GM18861 (cell line): ENCODE measurements around the gene PRDM16.
"Not testable (repeated sequence)": the region's sequence is repeated elsewhere in the genome, so short reads cannot be mapped to it uniquely, and the experiment has no call there.

Experiments
- ATAC-seq: cut with Tn5 transposase; IDR thresholded peaks from one replicate; pipeline ENCODE4 v1.9.1; 2021; ENCODE audit not compliant: unreplicated experiment

The PRDM16 gene

DNA sequence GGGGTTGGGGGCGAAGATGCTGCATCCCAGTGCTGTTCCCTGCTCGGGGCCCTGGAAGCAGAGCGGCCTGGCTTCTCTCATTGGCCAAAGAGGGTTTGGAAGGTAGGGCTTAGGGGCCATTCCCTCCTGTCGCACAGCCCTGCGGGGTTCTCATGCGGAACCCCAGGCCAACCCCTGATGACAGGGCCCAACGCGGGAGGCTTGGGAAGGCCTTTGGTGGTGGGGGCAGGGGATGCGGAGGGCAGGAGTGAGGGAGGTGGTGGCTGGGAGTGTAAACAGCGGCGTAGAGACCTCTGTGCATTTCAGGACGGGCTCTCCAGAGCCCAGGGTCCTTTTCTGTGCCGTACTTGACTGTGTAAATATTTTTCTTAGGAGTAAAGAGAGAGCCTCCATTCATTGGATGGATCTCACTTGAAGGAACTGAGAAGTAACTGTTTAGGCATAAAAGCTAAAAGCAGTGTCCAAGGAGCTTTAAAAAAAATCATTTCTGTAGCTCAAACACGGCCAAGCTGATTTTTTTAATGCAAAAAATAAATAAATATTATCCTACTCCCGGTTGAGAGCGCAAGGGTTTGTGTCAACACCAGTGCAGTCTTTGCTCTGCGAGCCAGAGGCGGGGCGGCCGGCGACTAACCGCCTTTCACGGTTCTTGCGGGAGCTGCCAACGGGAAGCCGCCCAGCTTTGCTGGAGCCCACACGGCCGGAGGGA is 169.1 kb downstream of the PRDM16 start:
- no peak for ATAC-seq

DNA sequence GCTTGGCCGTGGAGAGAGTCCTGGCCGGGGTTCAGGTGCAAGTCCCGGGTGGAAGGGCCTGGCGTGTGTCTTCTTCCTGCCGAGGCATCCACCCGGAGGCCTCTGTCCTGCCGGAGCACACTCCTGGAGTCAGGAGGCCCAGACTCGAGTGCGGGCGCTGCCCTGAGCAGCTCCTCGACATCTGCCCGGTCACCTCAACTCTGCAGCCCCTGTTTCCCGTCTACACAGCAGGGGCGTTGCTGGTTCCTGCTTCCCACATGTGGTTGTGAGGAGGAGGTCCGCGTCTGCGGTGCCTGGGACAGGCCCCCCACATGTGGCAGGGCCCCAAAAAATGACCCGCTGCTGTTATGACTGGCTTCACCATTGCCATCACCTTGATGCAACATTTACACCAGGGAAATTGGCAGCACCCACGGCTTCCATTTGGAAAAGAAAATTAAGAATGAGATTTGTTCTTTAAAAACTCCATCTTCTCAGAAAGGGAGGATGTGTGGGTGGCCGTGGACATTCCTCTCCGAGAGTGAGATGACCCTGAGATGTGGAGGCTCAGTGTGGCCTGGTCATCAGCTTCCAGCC is 169.8 kb downstream of the PRDM16 start:
- ATAC-seq: no peak

DNA sequence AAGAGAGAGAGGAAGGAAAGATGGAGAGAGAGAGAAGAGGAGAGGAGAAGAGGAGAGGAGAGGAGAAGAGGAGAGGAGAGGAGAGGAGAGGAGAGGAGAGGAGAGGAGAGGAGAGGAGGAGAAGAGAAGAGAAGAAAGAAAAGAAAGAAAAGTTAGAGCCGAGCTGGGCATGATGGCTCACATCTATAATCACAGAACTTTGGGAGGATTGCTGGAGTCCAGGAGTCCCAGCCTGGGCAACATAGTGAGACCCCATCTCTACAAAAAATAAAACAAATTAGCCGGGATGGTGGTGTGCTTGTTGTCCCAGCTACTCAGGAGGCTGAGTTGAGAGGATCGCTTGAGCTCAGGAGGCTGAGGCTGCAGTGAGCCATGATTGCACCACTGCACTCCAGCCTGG is 171.0 kb downstream of the PRDM16 start:
- not testable (repeated sequence) for ATAC-seq

DNA sequence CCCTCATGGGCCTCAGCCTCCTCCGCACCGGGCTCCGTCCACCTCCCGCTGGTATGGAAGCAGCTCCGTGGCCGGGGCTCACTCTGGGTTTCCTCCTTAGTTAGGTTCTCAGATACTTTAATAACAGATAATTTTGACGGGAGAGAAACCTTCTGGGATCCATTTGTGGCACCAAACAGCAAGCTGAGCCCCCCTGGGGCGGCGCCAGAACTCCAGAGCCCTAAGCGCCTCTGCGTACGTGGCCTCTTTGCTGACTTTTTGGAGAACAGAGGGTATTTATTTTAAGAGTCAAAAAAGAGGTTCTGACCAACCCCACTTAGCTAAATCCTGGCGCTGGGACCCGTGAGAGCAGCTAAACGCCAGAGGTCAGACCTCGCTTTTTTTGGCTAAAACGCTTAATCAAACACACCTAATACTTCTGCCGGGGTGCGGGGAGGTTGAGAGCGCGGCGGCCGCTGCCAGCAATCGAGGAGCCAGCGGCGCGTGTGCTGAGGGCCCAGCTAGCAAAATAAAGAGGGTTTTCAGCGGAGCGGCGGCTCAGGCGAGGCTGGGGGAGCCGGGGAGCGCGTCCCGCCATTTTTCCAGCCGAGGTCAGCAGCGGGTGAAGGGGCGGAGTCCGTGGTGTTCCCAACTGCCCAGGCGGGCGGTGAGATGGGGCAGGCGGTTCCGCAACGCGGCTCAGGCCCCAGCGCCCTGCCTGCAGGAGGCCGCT is 171.7 kb downstream of the PRDM16 start:
- ATAC-seq: no peak

DNA sequence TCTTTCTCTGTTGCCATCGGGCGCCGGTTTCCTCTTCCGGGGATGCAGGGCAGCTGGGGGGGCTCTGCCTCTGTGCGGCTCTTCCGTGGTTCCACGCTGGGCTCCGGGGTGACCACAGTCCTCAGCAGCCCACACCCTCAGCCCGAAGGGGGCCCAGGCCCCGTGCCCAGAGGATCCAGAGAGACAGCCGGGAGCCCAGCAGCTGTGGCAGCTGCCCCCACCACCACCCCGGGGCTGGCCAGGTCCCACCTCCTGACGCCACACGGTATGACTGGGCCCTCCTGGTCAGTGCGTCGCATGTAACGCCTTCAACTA is 172.2 kb downstream of the PRDM16 start:
- no peak for ATAC-seq

DNA sequence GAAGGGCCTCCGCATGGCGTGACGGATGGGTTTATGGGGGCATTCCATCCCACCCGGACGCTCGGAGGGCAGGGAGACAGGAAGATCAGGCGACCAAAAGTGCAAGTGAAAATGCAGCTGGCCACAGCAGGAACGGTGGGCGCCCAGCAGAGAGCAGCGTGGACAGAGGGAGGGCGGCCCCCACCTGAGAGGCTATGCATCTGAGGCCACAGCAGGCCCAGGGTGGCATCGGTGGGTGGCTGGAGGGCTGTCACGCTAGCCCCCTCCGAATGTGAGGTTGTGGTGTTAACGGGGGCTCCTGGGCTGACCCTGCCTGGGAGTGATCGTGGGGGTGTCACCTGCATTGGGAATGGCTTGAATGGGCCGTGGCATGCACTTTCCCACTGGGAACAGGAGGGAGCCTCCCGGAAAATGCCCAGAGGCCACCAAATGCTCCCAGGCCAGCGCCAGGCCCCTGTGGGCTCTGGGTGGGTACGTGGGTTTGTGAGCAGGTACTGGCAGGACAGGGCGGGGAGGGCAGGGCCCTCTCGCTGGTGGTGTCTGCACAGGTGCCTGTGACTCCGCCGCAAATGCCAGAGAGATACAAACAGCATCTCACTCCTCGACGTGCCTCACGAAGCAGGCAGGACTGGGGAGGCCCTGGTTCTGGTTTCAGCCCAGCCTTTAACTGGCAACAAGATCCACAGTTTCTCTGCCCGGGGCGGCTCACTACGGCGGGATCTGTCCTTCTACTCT is 172.8 kb downstream of the PRDM16 start:
- ATAC-seq: no peak

DNA sequence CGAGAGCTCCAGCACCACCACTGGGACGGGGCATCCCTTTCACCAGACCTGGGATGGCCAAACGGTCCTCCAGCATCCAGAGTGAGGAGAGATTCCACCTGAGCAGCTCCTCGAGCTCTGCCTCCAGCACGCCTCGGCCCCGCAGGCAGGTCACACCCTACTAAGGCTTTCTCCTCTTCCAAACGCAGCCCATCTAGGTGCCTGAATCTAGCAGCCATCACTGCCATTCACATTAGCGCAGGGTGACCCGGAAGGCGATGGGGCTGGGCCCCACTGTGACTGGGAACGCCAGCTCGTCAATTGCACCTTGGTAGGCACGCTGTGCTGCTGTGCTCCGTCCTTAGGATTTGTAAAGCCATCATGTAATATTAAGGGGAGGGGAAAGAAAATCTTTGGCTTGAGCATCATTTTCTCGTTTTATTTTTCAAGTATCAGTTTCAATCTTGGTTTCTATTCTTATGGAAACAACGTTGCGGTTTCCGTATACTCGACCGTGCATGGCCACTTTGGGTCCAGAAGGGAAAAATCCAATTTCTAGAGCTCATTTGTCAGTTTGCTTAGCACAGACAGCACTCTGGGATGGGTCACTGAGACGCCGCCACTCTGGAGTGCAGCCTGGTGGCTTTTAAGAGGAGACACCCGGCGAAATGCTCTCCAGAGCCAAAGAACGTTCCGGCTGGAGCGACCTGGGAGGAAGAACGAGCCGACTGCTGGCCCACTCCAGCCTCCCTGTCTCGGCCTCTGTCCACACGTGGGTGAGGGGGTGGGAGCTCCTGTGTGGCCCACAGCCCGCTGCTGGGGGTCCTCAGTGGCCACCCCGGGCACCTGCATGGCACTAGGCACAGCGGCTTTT is 173.6 kb downstream of the PRDM16 start:
- no peak for ATAC-seq

DNA sequence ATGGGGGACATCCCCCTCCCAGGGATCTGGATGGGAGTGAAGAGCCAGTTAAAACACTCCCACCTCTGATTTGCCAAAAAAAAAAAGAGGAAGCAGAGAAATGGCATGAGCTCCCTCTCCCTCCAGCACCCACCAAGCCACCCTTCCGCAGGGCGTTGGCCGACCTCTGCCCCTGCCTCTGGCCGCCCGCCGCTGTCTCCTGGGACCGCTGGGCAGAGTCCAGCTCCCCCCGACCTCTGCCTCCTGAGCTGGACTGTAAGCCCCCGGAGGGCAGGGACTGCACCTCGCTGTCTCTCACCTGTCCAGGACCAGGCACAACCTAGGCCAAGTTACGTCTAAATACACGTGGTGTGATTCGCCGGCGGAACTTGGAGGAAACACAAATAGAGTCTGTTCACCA is 174.3 kb downstream of the PRDM16 start:
- no peak for ATAC-seq

DNA sequence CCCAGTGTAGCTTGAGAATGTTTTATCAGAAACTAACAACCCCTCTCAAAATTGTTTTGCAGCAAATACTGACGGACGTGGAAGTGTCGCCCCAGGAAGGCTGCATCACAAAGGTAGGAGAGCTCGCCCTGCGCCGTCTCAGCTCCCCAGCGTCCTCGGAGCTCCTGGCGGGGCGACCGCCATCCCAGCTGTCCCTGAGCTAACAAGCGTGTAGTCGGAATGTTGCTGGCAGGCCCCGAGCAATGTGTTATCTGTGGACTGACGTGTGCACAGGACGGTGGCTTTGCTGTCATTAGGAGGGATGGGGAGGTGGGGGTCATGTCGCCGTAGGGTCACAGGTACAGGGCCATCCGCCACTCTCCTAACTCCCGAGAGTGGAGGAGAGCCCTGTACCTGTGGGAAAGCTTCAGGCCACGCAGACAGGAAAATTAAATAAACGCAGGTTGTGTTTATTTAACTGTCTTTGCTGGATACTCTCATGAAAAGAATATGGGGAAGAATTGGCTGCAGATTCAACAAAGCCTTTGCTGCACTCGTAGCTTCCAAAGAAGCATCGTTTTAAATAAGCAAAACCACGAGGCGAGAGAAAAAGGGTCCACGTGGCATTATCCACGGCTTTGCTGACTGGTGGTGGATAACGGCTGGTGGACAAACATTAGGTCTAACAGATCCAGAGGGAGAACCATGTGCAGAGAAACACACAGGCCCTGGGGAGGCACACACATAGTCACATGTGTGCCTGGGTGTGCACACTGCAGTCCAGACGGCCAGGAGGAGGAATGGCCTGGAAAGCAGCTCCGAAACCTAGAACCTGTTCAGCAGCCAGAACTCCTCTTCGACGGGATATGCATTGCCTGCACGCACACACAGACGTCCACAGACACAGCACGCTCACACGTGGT is 175.3 kb downstream of the PRDM16 start:
- no peak for ATAC-seq

DNA sequence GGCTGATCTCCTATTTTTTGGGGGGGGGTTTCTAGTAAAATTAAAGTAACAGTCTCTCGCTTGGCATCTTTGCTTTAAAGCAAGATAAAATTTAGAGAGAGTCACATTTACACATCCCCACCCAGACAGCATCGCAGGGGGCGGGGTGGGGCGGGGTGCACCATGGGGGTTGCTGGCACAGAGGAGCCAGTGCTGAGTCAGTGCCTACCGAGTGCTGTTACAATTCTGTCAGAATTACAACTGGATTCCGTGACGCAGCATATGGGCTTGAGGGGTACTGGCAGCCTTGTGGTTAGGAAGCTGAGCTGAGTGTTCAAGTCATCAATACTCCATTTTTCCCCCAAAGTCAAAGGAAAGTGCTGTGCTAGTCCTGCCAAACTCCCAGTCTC is 175.9 kb downstream of the PRDM16 start:
- ATAC-seq: no peak

DNA sequence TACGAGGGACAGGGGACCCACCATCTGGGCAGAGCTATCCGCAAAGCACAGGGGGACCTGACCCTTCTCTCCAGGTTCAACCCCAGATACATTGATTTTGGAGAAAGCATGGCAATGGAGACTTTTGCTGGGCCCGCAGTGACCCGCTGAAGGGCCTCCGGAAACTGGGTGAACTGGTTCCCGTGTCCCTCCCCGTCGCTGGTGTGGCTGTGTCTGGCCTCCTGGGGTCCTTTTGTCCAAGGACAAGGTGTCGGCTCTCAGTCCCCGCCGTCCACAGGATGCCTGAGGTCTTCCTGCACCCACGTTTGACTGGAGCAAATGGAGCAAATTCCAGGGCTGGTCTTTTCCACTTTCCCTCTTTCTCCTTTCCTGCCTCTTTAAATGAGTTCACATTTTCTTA is 176.3 kb downstream of the PRDM16 start:
- no peak for ATAC-seq

DNA sequence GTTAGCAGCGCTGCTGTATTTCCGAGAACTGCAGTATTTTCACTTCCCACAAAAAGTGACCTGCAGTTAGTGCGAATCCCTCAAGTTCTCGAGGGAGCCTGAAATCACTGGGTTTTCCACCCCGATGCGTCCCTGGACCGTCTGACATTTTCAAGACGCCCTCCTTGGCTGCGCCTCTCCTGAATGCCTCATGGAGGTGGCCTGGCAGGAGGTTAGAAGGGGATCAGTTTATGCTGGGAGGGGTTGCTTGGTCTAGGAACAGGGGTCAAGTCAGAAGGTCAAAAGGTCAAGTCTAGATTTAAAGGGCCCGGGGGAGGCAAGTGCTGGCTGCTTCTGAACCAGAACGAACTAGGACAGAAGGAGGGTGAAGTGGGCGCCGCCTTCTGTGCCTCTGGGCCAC is 176.8 kb downstream of the PRDM16 start:
- ATAC-seq: no peak

DNA sequence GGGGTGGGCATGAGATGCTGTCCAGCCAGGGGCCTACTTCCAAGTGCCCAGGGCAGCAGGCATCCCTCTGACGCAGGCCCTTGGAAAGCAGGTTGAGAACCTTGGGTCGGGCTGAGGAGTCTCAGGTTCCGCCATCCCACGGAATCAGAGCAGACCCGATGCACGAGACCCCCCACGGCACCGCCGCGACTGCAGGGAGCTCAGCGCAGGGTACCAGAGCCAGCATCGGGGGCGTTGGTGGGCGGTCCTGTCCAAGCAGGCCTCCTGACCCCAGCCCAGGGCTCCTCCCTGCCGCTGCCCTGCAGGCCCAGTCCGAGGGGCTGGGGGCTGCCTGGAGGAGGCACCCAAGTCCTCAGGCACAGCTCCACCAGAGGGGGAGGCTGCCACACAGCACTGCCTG is 177.2 kb downstream of the PRDM16 start:
- ATAC-seq: no peak

DNA sequence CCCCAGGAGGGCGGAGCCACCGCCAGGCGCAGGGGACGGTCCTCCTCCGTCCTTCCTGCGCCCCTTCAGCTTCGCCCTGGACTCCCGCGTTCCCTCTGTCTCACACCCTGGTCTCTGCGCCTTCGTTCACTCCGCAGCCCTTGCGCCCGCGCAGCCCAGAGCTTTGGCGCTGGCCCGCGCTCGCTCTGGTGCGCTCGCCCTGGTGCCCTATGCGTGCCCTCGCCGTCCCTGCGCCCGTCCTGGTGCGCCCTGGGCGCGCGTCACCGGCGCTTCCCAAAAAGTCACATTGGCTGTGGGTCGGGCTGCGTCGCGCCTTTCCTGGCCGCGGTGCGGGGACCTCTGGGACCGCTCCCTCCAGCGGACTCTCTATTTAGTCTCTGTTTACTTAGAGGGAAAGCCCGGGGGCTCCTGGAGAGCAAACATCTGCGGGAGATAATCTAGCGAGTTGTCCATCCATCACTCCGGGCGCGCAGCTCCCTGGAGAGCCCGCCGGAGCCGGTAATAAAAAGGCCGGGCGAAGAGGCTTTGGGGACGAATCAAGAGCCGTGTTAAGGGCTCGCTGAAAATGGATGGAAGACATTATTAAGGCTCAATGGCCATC is 178.6 kb downstream of the PRDM16 start:
- ATAC-seq: no peak

DNA sequence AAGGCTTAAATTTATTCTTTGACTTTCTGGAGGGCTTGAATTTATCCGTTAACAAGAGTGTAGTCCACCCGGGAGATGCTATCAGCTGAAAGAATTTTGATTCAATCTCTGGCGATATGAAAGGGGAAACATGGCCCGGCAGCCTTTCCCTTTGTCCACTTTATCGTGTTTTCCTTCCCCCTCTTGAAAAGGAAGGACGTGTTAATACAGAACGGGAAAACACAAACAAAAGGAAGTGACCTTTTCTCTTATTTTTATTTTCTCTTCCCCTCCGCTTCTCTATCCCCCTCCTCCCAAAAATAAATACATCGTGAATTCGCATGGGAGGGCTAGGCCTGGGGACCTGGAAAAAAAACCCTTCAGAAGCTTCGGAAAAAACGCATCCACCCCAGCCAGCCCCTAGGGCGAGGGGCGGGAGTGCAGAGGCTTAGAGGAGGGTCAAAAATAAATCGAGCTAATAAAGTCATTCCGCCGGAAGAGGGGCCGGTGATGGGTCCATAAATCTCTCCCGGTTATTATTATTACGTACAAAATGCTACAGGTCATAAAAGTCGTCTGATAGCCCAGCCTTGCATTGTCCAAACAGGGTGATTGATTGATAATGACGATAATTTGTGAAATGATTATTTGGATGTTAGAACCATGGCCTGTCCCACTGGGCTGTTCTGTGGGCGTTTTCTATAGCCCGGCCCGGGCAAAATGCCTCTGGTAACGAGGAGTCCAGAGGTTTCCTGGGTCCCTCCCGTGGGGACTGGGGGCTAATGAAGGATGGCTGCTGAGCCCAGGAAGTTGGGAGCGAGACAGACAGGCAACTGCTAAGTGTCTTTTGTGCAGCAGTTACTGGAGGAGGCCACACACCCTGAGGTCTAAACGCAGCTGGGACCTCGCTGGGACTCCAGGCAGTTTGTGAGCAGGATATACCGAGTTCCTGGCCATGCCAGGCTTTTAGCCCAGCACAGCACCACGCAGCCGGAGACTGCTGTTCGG is 179.4 kb downstream of the PRDM16 start:
- no peak for ATAC-seq

DNA sequence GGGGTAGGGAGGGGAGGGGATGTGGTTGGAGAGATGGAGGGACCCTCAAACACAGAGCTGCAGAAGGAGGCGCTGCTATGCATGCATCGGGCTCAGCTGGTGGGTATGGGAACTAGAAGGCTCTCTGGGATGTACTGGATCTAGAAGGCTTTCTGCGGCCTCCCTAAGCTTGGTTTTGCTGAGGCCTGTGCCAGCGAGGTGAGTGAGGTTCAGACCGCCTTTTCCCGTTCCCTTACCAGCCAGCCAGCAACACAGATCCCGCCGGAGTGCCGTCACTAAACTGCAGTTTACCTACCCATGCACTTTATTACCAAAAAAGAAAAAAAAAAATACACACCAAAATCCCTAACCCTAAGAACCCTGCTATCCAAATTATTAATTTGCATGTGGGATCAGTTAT is 180.2 kb downstream of the PRDM16 start:
- ATAC-seq: no peak

DNA sequence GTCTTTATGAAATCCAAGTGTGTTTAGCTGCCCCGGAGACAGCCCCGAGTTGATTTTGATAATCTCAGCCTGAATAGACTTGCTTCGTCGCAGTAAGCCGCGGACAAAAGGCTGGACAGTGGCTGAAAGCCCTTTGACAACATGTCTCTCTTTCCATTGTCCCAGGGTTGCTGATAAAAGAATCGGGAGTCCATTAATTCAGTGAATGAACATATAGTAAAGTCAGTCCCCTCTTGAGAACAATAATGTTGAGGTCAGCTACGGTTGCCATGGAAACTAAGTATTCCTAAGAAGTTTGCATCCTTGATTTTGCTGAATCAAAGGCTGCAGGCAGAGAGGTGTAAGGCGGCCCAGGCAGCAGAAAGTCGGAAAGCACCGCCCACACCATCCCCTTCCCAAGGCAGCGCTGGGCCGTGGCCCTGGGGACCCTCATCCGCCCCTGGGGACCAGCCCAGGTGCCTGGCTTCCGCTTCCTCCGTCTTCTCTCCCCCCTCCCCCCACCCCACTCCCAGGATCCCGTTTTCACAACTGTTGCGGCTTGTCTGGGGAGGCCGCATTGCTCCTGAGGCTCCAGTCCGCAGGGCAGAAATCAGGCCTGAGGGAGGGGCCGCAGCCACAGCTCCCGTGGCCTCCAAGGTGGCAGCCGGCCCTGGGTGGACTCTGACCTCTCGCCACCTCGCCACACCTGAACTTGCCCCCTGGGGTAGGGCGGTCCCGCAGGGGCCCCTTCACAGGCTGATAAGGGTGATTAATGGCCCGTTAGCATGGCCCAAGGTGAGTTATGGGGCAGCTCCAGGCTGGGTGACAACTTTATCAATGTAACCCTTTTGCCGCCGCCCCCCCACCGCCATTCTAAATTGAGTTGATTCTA is 180.9 kb downstream of the PRDM16 start:
- ATAC-seq: no peak
